ENCODE measurements around the gene FER.

- no peak for TF ChIP-seq CTCF (IDR thresholded peaks at IDR 0.05)
- no peak for TF ChIP-seq POLR2A (IDR thresholded peaks at IDR 0.05)
Observed at GRCh38 chr5:108876451-108876850, 128.8 kb downstream of the FER start.
